Left kidney (tissue), 2 donors: Measurements from ENCODE around the gene PCDHB16. TPM values are rescaled to one million over a fixed set of nuclear protein-coding genes. Genes with fewer than 3 reads are reported as not detected.
"Not testable (repeated sequence)": the region's sequence is repeated elsewhere in the genome, so short reads cannot be mapped to it uniquely, and the experiment has no call there.

Experiments
- DNase-seq: peaks from one replicate; pipeline ENCODE4 v3.0.0-alpha.2; 2013
- polyA plus RNA-seq: library from polyadenylated mRNA; unstranded; fragments of 120-200 nt; gene quantifications from one replicate; pipeline ENCODE4 v1.2.1, GENCODE V29; 2013; ENCODE audit not compliant: insufficient read length

Gene PCDHB16
- polyA plus RNA-seq, 1 donor, result 8.1 TPM

DNA sequence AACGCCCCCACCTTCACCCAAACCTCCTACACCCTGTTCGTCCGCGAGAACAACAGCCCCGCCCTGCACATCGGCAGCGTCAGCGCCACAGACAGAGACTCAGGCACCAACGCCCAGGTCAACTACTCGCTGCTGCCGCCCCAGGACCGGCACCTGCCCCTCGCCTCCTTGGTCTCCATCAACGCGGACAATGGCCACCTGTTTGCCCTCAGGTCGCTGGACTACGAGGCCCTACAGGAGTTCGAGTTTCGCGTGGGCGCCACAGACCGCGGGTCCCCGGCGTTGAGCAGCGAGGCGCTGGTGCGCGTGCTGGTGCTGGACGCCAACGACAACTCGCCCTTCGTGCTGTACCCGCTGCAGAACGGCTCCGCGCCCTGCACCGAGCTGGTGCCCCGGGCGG lies 42.7 kb downstream of the PCDHB16 start:
- not testable (repeated sequence) for DNase-seq

DNA sequence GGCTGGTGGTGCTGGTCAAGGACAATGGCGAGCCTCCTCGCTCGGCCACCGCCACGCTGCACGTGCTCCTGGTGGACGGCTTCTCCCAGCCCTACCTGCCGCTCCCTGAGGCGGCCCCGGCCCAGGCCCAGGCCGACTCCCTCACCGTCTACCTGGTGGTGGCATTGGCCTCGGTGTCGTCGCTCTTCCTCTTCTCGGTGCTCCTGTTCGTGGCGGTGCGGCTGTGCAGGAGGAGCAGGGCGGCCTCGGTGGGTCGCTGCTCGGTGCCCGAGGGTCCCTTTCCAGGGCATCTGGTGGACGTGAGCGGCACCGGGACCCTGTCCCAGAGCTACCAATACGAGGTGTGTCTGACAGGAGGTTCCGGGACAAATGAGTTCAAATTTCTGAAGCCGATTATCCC lies 43.2 kb downstream of the PCDHB16 start:
- not testable (repeated sequence) for DNase-seq

DNA sequence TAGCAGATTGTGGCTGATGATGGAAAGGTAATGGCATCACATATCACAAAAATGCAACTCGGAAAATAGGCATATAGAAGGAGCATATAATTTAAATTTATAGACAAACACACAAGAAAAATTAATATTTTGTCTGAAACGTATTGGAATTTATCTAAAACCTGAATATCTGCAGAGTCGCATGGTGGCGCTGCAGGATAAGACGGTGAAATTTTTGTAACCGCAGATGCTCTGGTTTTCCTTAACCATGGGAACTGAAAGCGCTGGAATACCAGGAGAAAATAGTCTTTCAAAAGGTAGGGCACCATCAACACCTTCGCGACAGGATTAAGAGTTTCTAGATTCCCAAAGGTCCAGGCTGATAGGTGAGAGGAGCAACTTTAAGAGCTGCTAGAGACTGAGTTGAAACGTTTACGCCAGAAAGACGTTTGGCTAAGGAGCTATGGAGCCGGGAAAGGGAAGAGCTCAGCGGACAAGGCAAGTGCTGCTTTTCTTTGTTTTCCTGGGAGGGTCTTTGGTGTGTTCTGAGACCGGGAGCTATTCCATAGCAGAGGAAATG lies 52.0 kb downstream of the PCDHB16 start:
- DNase-seq, result no peak

Other genes starting within 250 kb of the PCDHB16 start
- gene PCDHAC2, start 215.9 kb upstream of the PCDHB16 start, polyA plus RNA-seq, result 0.93 TPM
- gene PCDHB1, start 131.0 kb upstream of the PCDHB16 start, polyA plus RNA-seq, result 0.13 TPM
- 6.6 TPM for gene PCDHB2, start 87.8 kb upstream of the PCDHB16 start, polyA plus RNA-seq
- 2.3 TPM for gene PCDHB3, start 81.9 kb upstream of the PCDHB16 start, polyA plus RNA-seq
- gene PCDHB4, start 60.6 kb upstream of the PCDHB16 start, polyA plus RNA-seq, result 1.9 TPM
- 7.5 TPM for gene PCDHB5, start 47.2 kb upstream of the PCDHB16 start, polyA plus RNA-seq
- 3.5 TPM for gene PCDHB6, start 32.3 kb upstream of the PCDHB16 start, polyA plus RNA-seq
- gene PCDHB7, start 9.7 kb upstream of the PCDHB16 start, polyA plus RNA-seq, result 4.5 TPM
- 2.6 TPM for gene PCDHB8, start 4.6 kb upstream of the PCDHB16 start, polyA plus RNA-seq
- gene PCDHB9, start 4.8 kb downstream of the PCDHB16 start, polyA plus RNA-seq, result 4.3 TPM
- gene PCDHB10, start 10.0 kb downstream of the PCDHB16 start, polyA plus RNA-seq, result 7.2 TPM
- 4.4 TPM for gene PCDHB11, start 17.2 kb downstream of the PCDHB16 start, polyA plus RNA-seq
- gene PCDHB12, start 26.3 kb downstream of the PCDHB16 start, polyA plus RNA-seq, result 4.6 TPM
- 9.3 TPM for gene PCDHB13, start 31.5 kb downstream of the PCDHB16 start, polyA plus RNA-seq
- 11.3 TPM for gene PCDHB14, start 41.0 kb downstream of the PCDHB16 start, polyA plus RNA-seq
- gene PCDHB15, start 63.0 kb downstream of the PCDHB16 start, polyA plus RNA-seq, result 12.5 TPM
- 0.23 TPM for gene SLC25A2, start 121.7 kb downstream of the PCDHB16 start, polyA plus RNA-seq
- 154 TPM for gene TAF7, start 138.4 kb downstream of the PCDHB16 start, polyA plus RNA-seq
- 1.1 TPM for gene PCDHGA1, start 148.1 kb downstream of the PCDHB16 start, polyA plus RNA-seq
- 6.8 TPM for gene PCDHGA2, start 156.4 kb downstream of the PCDHB16 start, polyA plus RNA-seq
- 2.9 TPM for gene PCDHGA3, start 161.4 kb downstream of the PCDHB16 start, polyA plus RNA-seq
- 1.9 TPM for gene PCDHGB1, start 167.7 kb downstream of the PCDHB16 start, polyA plus RNA-seq
- gene PCDHGA4, start 172.6 kb downstream of the PCDHB16 start, polyA plus RNA-seq, result 2.6 TPM
- gene PCDHGB2, start 177.6 kb downstream of the PCDHB16 start, polyA plus RNA-seq, result 4.0 TPM
- 2.7 TPM for gene PCDHGA5, start 181.8 kb downstream of the PCDHB16 start, polyA plus RNA-seq
- gene PCDHGB3, start 187.9 kb downstream of the PCDHB16 start, polyA plus RNA-seq, result 2.8 TPM
- 8.1 TPM for gene PCDHGA6, start 191.5 kb downstream of the PCDHB16 start, polyA plus RNA-seq
- gene PCDHGA7, start 200.4 kb downstream of the PCDHB16 start, polyA plus RNA-seq, result 2.2 TPM
- 7.6 TPM for gene PCDHGB4, start 205.3 kb downstream of the PCDHB16 start, polyA plus RNA-seq
- gene PCDHGA8, start 210.2 kb downstream of the PCDHB16 start, polyA plus RNA-seq, result 0.60 TPM
- 10.9 TPM for gene PCDHGB5, start 215.6 kb downstream of the PCDHB16 start, polyA plus RNA-seq
- 6.5 TPM for gene PCDHGA9, start 220.4 kb downstream of the PCDHB16 start, polyA plus RNA-seq
- 7.3 TPM for gene PCDHGB6, start 225.6 kb downstream of the PCDHB16 start, polyA plus RNA-seq
- gene PCDHGA10, start 230.6 kb downstream of the PCDHB16 start, polyA plus RNA-seq, result 3.7 TPM
- 17.3 TPM for gene PCDHGB7, start 235.3 kb downstream of the PCDHB16 start, polyA plus RNA-seq
- 5.1 TPM for gene PCDHGA11, start 238.7 kb downstream of the PCDHB16 start, polyA plus RNA-seq
- gene PCDHGA12, start 248.1 kb downstream of the PCDHB16 start, polyA plus RNA-seq, result 1.5 TPM